HCT116 (cell line): ENCODE results near the gene NSD2. TPM values are rescaled to one million over a fixed set of nuclear protein-coding genes. Genes with fewer than 3 reads are reported as not detected.

Experiments
- ATAC-seq: fragments of 200-7000 bp; cut with Tn5 transposase; 2 replicates; pipeline ENCODE4 v1.9.1; 2020; ENCODE audit warnings: mild to moderate bottlenecking, moderate library complexity
- BruUV-seq: library from RNA; stranded (reverse); fragments of 400-500 nt; replicated peaks from 2 replicates; lab custom pipeline; 2021; lab: Mats Ljungman, UMichigan
- CTCF ChIA-PET: fragments of 300-600 bp; sonication (Branson Sonifier 250); formaldehyde crosslinking; loops from one replicate; lab custom pipeline; 2021; ENCODE audit warnings: antibody characterized with exemption; lab: Charles Lee
- POLR2A ChIA-PET: fragments of 300-600, 350-600 bp; sonication (Branson Sonifier 250); formaldehyde crosslinking; loops from one replicate; lab custom pipeline; 2021; ENCODE audit warnings: antibody characterized with exemption; lab: Charles Lee
- RAD21 ChIA-PET, 2 experiments: fragments of 300-600 bp; sonication (Branson Sonifier 250); formaldehyde crosslinking; loops; one replicate each; lab custom pipeline; 2023; ENCODE audit warnings: low total read pairs in 2 of 2; ENCODE audit not compliant: uncharacterized antibody in 2 of 2, unreplicated experiment in 2 of 2, low non-redundant PET in 1 of 2; lab: Charles Lee
- DNase-seq: peaks from one replicate; pipeline ENCODE4 v3.0.0-alpha.2; 2010; ENCODE audit warnings: low read depth, low spot score
- H2AFZ ChIP-seq: fragments of 200-600 bp; shearing (Covaris generic), sonication (generic); 2 replicates; pipeline ENCODE4 v1.6.1; 2017; ENCODE audit warnings: low read depth, mixed run types, mixed read lengths, antibody characterized with exemption, low read length; ENCODE audit not compliant: poor library complexity, severe bottlenecking
- H3K27ac ChIP-seq: 2 replicates; pipeline ENCODE4 v1.5.1; 2012; ENCODE audit warnings: low read depth, low read length
- H3K27me3 ChIP-seq: fragments of 200-600 bp; sonication (generic); 2 replicates; pipeline ENCODE4 v1.6.1; 2016; ENCODE audit warnings: mixed run types, low read length, mixed read lengths; ENCODE audit not compliant: insufficient read depth
- H3K36me3 ChIP-seq, 2 experiments: fragments of 200-500 bp in 1 of 2; fragments of 200-600 bp in 1 of 2; sonication (Bioruptor generic) in 1 of 2; sonication (generic) in 1 of 2; 2 replicates each; pipeline versions ENCODE4 v1.5.1 to v1.6.1; 2014 to 2016; ENCODE audit warnings: low read length in 2 of 2, inconsistent platforms in 1 of 2, mixed read lengths in 1 of 2, mixed run types in 1 of 2; ENCODE audit not compliant: insufficient read depth in 2 of 2, control insufficient read depth in 1 of 2
- H3K4me1 ChIP-seq, 2 experiments: fragments of 200-600 bp in 1 of 2; sonication (generic) in 1 of 2; 2 replicates each; pipeline versions ENCODE4 v1.5.1 to v1.6.1; 2012 to 2017; ENCODE audit warnings: low read length in 2 of 2, inconsistent platforms in 1 of 2, mild to moderate bottlenecking in 1 of 2, mixed read lengths in 1 of 2, mixed run types in 1 of 2, moderate library complexity in 1 of 2; ENCODE audit not compliant: insufficient read depth in 2 of 2, control insufficient read depth in 1 of 2
- H3K4me2 ChIP-seq: fragments of 200-600 bp; sonication (generic); 2 replicates; pipeline ENCODE4 v1.6.1; 2017; ENCODE audit warnings: mixed run types, low read length, mixed read lengths
- H3K4me3 ChIP-seq, 2 experiments: fragments of 200-600 bp in 1 of 2; sonication (generic) in 1 of 2; replicated peaks in 1 of 2; 2 replicates each; pipeline ENCODE4 v1.5.1; 2011 to 2016; ENCODE audit warnings: low read length in 2 of 2, control low read depth in 1 of 2, low read depth in 1 of 2, mild to moderate bottlenecking in 1 of 2, mixed read lengths in 1 of 2, mixed run types in 1 of 2
- H3K79me2 ChIP-seq: fragments of 200-600 bp; sonication (generic); 2 replicates; pipeline ENCODE4 v1.6.1; 2017; ENCODE audit warnings: mild to moderate bottlenecking, mixed run types, low read length, moderate library complexity, mixed read lengths; ENCODE audit not compliant: insufficient read depth
- H3K9ac ChIP-seq: fragments of 200-600 bp; sonication (generic); 2 replicates; pipeline ENCODE4 v1.6.1; 2016; ENCODE audit warnings: low read length, mixed read lengths
- H3K9me2 ChIP-seq: fragments of 200-600 bp; sonication (generic), shearing (Covaris generic); 2 replicates; pipeline ENCODE4 v1.6.1; 2017; ENCODE audit warnings: mixed run types, mild to moderate bottlenecking, moderate library complexity; ENCODE audit not compliant: insufficient read depth
- H3K9me3 ChIP-seq, 2 experiments: fragments of 200-500 bp in 1 of 2; fragments of 200-600 bp in 1 of 2; sonication (Bioruptor generic) in 1 of 2; sonication (generic) in 1 of 2; 2 replicates each; pipeline ENCODE4 v1.6.1; 2014 to 2017; ENCODE audit warnings: low read length in 2 of 2, mixed read lengths in 2 of 2, inconsistent platforms in 1 of 2, low read depth in 1 of 2, mild to moderate bottlenecking in 1 of 2, mixed run types in 1 of 2, moderate library complexity in 1 of 2; ENCODE audit not compliant: control insufficient read depth in 1 of 2, insufficient read depth in 1 of 2
- H4K20me1 ChIP-seq: fragments of 200-600 bp; sonication (generic), shearing (Covaris generic); 2 replicates; pipeline ENCODE4 v1.6.1; 2017; ENCODE audit warnings: mixed run types, mild to moderate bottlenecking, moderate library complexity; ENCODE audit not compliant: insufficient read depth
- CBX3 ChIP-seq: IDR thresholded peaks from 2 replicates; pipeline ENCODE4 v1.6.1; 2012; ENCODE audit warnings: low read depth
- EZH2phosphoT487 ChIP-seq: fragments of 200-600 bp; IDR thresholded peaks from 2 replicates; pipeline ENCODE4 v1.6.1; 2018; ENCODE audit warnings: antibody characterized with exemption, borderline replicate concordance
- FOSL1 ChIP-seq: IDR thresholded peaks from 2 replicates; pipeline ENCODE4 v1.6.1; 2012; ENCODE audit warnings: low read depth
- JUND ChIP-seq: IDR thresholded peaks from 2 replicates; pipeline ENCODE4 v1.6.1; 2012
- REST ChIP-seq: IDR thresholded peaks from 2 replicates; pipeline ENCODE4 v1.6.1; 2012; ENCODE audit warnings: low read depth
- SRF ChIP-seq: IDR thresholded peaks from 2 replicates; pipeline ENCODE4 v1.6.1; 2012; ENCODE audit warnings: low read depth
- YY1 ChIP-seq: IDR thresholded peaks from 2 replicates; pipeline ENCODE4 v1.6.1; 2011; ENCODE audit warnings: low read length, low read depth, moderate library complexity, mild to moderate bottlenecking; ENCODE audit not compliant: insufficient replicate concordance; ENCODE audit errors: extremely low read depth
- intact Hi-C: fragments of 100-400 bp; cut with micrococcal nuclease; formaldehyde crosslinking; loops from 2 replicates; pipeline ENCODE4 v1.10.0; 2022
- total RNA-seq: library from RNA; stranded (reverse); gene quantifications from one replicate; pipeline ENCODE4 v1.2.1, GENCODE V29; 2021; ENCODE audit not compliant: unreplicated experiment

The NSD2 gene
- total RNA-seq, 1 experiment from 2014 or later: 145 TPM

GRCh38 chr4:1990348-1990645, 119.1 kb downstream of the NSD2 start (continued):
- TF ChIP-seq REST: no peak
- TF ChIP-seq CBX3: no peak
- no peak for TF ChIP-seq SRF
- TF ChIP-seq YY1: no peak
- no peak for TF ChIP-seq JUND
- TF ChIP-seq EZH2phosphoT487: no peak

- H3K27me3 ChIP-seq: no peaks in the 10 kb centered on the region
- ATAC-seq: no peak
- H3K79me2 ChIP-seq: peaks cover 60% of the 10 kb centered on the region
- H3K4me2 ChIP-seq: no peak overlapping the region
- no peak overlapping the region for H2AFZ ChIP-seq
- no peak overlapping the region for H3K4me3 ChIP-seq
- intact Hi-C loops: no loop called here
- no peak for DNase-seq
- CTCF ChIA-PET: no interaction called here
- BruUV-seq: no TSS peak
- no peak overlapping the region for H3K9ac ChIP-seq
- no peaks in the 10 kb centered on the region for H4K20me1 ChIP-seq
- TF ChIP-seq FOSL1: no peak
- no peaks in the 10 kb centered on the region for H3K4me1 ChIP-seq
- no peak overlapping the region; the same call in 1 of the 2 replicates for H3K27ac ChIP-seq
- H3K9me2 ChIP-seq: no peaks in the 10 kb centered on the region
- H3K9me3 ChIP-seq: no peaks in the 10 kb centered on the region
- POLR2A ChIA-PET: no interaction called here
- H3K36me3 ChIP-seq: peaks cover 5 to 20% of the 10 kb centered on the region in 2 experiments; a peak in 3 of 4 replicates
- RAD21 ChIA-PET: no interaction called here
Observed at GRCh38 chr4:1990676-1991075, 119.5 kb downstream of the NSD2 start.
